Skeletal muscle tissue (tissue), 4 donors: ENCODE data around the gene RRP15. TPM values are rescaled to one million over a fixed set of nuclear protein-coding genes. Genes with fewer than 3 reads are reported as not detected.

Experiments
- H3K27ac ChIP-seq: one replicate; pipeline ENCODE4 v1.7.0; 2013; ENCODE audit warnings: mild to moderate bottlenecking, low read depth, low read length, inconsistent platforms
- H3K27me3 ChIP-seq, 3 donors: one replicate each; pipeline ENCODE4 v1.7.0; 2013; ENCODE audit warnings: low read length in 3 of 3; ENCODE audit not compliant: control insufficient read depth in 3 of 3, insufficient read depth in 3 of 3
- H3K36me3 ChIP-seq, 3 donors: one replicate each; pipeline ENCODE4 v1.7.0; 2013; ENCODE audit warnings: low read length in 3 of 3; ENCODE audit not compliant: control insufficient read depth in 3 of 3, insufficient read depth in 3 of 3
- H3K4me1 ChIP-seq, 3 donors: one replicate each; pipeline ENCODE4 v1.7.0; 2013; ENCODE audit warnings: low read length in 3 of 3, mild to moderate bottlenecking in 3 of 3; ENCODE audit not compliant: control insufficient read depth in 3 of 3, insufficient read depth in 3 of 3
- H3K4me3 ChIP-seq, 3 donors: one replicate each; pipeline ENCODE4 v1.7.0; 2013; ENCODE audit warnings: low read length in 3 of 3
- H3K9ac ChIP-seq, 3 donors: one replicate each; pipeline ENCODE4 v1.7.0; 2013; ENCODE audit warnings: low read length in 3 of 3, mild to moderate bottlenecking in 3 of 3, moderate library complexity in 2 of 3, low read depth in 1 of 3
- H3K9me3 ChIP-seq, 3 donors: one replicate each; pipeline ENCODE4 v1.7.0; 2013; ENCODE audit warnings: low read length in 3 of 3; ENCODE audit not compliant: control insufficient read depth in 3 of 3
- total RNA-seq: library from RNA; depleted of rRNA; stranded (reverse); fragments of >200 nt; gene quantifications from one replicate; pipeline ENCODE4 v1.2.3, GENCODE V29; 2014
- donor health status: Osteomylitis.

The RRP15 gene
- total RNA-seq, 1 donor from 2014 or later = 8.9 TPM

DNA sequence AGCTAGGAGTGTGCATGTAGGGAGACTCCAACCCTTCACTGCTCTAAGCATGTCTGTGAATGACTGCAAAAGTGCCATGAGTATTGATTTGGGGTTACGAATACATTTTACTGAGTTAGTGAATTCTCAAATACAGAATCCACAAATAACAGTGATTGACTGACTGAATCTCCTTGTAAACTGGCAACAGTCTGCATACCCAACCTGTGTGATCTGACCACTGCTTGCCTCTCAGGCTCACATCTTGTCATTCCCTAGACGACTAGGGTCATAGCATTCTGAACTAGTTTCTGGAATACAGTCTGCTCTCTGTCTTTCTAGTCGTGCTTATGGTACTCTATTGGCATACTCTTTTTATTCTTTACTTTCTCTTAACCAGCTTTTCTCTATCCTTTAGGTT, 7.4 kb downstream of the RRP15 start:
- Histone ChIP-seq H3K9ac (no peak overlapping the region), H3K36me3 (no peaks in the 10 kb centered on the region), H3K27ac (no peak overlapping the region), H3K4me1 (peaks cover 0 to 6% (median 3%) of the 10 kb centered on the region in 3 donors), H3K9me3 (no peaks in the 10 kb centered on the region), H3K4me3 (no peak overlapping the region), H3K27me3 (no peaks in the 10 kb centered on the region)

DNA sequence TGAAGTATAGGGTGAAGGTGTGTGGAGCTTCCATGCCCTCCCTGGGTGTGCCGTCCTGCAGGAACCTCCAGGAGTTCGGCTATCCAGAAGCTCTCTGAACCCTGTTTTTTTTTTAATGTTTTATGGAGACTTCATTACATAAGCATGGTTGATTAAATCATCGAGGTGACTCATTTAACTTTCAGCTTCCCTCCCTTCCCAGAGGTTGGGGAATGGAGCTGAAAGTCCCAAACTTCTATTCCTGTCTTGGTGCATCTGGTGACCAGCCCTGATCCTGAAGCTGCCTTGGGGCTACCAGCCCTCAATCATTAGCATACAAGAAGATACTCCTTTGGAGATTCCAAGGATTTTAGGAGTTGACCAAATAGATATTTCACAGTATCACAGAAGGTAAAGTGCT, 9.5 kb downstream of the RRP15 start:
- Histone ChIP-seq H3K9me3 (no peaks in the 10 kb centered on the region), H3K4me3 (no peak overlapping the region), H3K9ac (no peak overlapping the region), H3K27ac (no peak overlapping the region), H3K27me3 (no peaks in the 10 kb centered on the region), H3K4me1 (peaks cover 0 to 3% (median 2%) of the 10 kb centered on the region in 3 donors), H3K36me3 (no peaks in the 10 kb centered on the region)

DNA sequence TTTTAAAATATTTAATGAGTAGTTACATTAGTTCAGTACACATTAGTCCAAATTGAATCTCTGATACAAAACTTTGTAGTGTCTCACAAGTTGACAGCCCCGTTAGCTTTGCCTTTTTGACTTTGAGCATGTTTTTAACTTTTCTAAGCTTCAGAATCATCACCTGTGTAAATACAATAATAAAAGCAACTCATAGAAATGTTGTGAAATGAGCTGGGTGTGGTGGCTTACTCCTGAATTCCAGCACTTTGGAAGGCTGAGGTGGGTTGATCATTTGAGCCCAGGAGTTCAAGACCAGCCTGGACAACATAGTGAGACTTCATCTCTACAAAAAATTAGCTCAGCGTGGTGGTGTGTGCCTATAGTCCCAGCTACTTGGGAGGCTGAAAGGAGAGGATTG, 11.1 kb downstream of the RRP15 start:
- H3K27me3 ChIP-seq = no peaks in the 10 kb centered on the region
- no peak overlapping the region for H3K4me3 ChIP-seq
- no peak overlapping the region for H3K9ac ChIP-seq
- H3K36me3 ChIP-seq = no peaks in the 10 kb centered on the region
- H3K4me1 ChIP-seq = peaks cover 0 to 3% (median 2%) of the 10 kb centered on the region in 3 donors
- H3K27ac ChIP-seq = no peak overlapping the region
- no peaks in the 10 kb centered on the region for H3K9me3 ChIP-seq

GRCh38 chr1:218297461-218297860, 12.4 kb downstream of the RRP15 start:
- Histone ChIP-seq H3K4me1 (peaks cover 0 to 3% (median 2%) of the 10 kb centered on the region in 3 donors), H3K4me3 (no peak overlapping the region), H3K27ac (no peak overlapping the region), H3K27me3 (no peaks in the 10 kb centered on the region), H3K9ac (no peak overlapping the region), H3K9me3 (no peaks in the 10 kb centered on the region), H3K36me3 (no peaks in the 10 kb centered on the region)

GRCh38 chr1:218297867-218298266, 12.8 kb downstream of the RRP15 start:
- H3K36me3 ChIP-seq = no peaks in the 10 kb centered on the region
- no peak overlapping the region for H3K27ac ChIP-seq
- H3K27me3 ChIP-seq = no peaks in the 10 kb centered on the region
- no peaks in the 10 kb centered on the region for H3K9me3 ChIP-seq
- peaks cover 0 to 3% (median 2%) of the 10 kb centered on the region in 3 donors for H3K4me1 ChIP-seq
- H3K9ac ChIP-seq = no peak overlapping the region
- no peak overlapping the region for H3K4me3 ChIP-seq

DNA sequence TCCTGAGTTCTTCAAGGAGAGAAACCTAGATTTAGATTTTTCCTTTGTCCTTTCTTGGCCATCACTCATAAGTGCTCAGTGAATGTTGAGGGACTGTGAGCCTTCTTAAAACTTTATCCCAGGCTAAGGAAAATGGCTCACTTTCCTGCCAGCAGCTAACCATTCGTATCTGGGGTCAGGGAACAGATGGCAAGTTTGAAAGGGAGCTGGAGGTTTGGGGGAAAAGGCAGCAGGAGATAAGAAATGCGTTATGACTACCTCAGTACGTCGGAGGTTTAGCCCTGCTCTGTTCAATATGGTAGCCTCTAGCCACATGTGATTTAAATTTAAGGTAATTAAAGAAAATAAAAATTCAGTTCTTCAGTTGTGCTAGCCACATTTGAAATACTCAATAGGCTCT, 13.3 kb downstream of the RRP15 start:
- Histone ChIP-seq H3K4me3 (no peak overlapping the region), H3K27me3 (no peaks in the 10 kb centered on the region), H3K9ac (no peak overlapping the region), H3K36me3 (no peaks in the 10 kb centered on the region), H3K9me3 (no peaks in the 10 kb centered on the region), H3K27ac (no peak overlapping the region), H3K4me1 (peaks cover 0 to 3% (median 2%) of the 10 kb centered on the region in 3 donors)

GRCh38 chr1:218299416-218299815, 14.3 kb downstream of the RRP15 start:
- Histone ChIP-seq H3K9me3 (no peaks in the 10 kb centered on the region), H3K27ac (no peak overlapping the region), H3K36me3 (no peaks in the 10 kb centered on the region), H3K4me3 (no peak overlapping the region), H3K9ac (no peak overlapping the region), H3K27me3 (no peaks in the 10 kb centered on the region), H3K4me1 (peaks cover 0 to 3% (median 2%) of the 10 kb centered on the region in 3 donors)

DNA sequence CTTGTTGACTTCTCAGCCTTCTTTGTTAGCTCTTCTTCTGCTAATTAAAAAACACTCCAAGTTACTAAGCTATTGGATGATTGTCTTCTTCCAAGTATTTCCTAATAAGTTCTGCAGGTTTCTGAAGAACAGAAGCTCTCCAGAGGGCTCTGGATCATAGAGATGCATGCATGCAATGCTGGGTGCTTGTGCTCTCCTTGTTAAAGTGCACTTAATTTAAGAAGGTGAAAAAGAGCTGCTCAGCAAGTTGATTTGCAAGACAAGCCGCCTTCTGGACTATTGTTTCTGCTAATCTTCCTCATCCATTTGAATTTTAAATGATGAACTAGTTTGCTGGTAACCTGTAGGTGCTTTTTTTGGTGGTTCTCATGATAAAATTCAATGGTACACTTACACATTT, 16.1 kb downstream of the RRP15 start:
- Histone ChIP-seq H3K36me3 (peaks cover 0 to 7% (median 0%) of the 10 kb centered on the region in 3 donors), H3K27me3 (no peaks in the 10 kb centered on the region), H3K27ac (no peak overlapping the region), H3K9me3 (no peaks in the 10 kb centered on the region), H3K4me3 (no peak overlapping the region), H3K4me1 (peaks cover 0 to 3% (median 2%) of the 10 kb centered on the region in 3 donors), H3K9ac (no peak overlapping the region)

DNA sequence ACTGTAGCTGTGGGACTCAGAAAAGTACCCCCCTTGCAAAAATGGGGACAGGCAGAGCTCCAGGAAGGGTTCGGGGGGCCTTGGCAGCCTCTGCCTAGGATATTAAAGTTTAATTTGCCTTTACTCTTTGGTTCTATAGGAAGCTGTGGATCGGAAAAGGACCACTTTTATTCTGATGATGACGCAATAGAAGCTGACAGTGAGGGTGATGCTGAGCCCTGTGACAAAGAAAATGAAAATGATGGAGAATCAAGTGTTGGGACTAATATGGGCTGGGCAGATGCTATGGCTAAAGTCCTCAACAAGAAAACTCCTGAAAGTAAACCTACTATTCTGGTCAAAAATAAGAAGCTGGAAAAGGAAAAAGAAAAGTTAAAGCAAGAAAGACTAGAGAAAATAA, 17.1 kb downstream of the RRP15 start:
- H3K36me3 ChIP-seq = peaks cover 0 to 7% (median 0%) of the 10 kb centered on the region in 3 donors
- no peak overlapping the region for H3K27ac ChIP-seq
- no peaks in the 10 kb centered on the region for H3K27me3 ChIP-seq
- peaks cover 0 to 2% (median 2%) of the 10 kb centered on the region in 3 donors for H3K4me1 ChIP-seq
- no peaks in the 10 kb centered on the region for H3K9me3 ChIP-seq
- no peak overlapping the region for H3K9ac ChIP-seq
- no peak overlapping the region for H3K4me3 ChIP-seq

- Histone ChIP-seq H3K9me3 (no peaks in the 10 kb centered on the region), H3K4me1 (no peaks in the 10 kb centered on the region), H3K27ac (no peak overlapping the region), H3K36me3 (peaks cover 0 to 9% (median 0%) of the 10 kb centered on the region in 3 donors), H3K27me3 (no peaks in the 10 kb centered on the region), H3K9ac (no peak overlapping the region), H3K4me3 (no peak overlapping the region)
These were observed 18.2 kb downstream of the RRP15 start for GRCh38 chr1:218303176-218303879.
